Thyroid gland (tissue), 4 donors: ENCODE data around the gene TNS3.

Experiments used
- POLR2A ChIP-seq, 2 donors: fragments of 450-650 bp; IDR thresholded peaks; one replicate each; pipeline ENCODE4 v1.6.1; 2017; ENCODE audit warnings: antibody characterized with exemption in 2 of 2, mild to moderate bottlenecking in 2 of 2, moderate library complexity in 1 of 2
- TF ChIP-seq, protein P1 (sequence below), 6 experiments: fragments of 200-600 bp in 3 of 6; fragments of 450-650 bp in 3 of 6; sonication (generic) in 3 of 6; IDR thresholded peaks; one replicate each; pipeline ENCODE4 v1.5.1; 2016 to 2019; ENCODE audit warnings: antibody characterized with exemption in 6 of 6, mild to moderate bottlenecking in 2 of 6, inconsistent platforms in 1 of 6, moderate library complexity in 1 of 6

DNA sequence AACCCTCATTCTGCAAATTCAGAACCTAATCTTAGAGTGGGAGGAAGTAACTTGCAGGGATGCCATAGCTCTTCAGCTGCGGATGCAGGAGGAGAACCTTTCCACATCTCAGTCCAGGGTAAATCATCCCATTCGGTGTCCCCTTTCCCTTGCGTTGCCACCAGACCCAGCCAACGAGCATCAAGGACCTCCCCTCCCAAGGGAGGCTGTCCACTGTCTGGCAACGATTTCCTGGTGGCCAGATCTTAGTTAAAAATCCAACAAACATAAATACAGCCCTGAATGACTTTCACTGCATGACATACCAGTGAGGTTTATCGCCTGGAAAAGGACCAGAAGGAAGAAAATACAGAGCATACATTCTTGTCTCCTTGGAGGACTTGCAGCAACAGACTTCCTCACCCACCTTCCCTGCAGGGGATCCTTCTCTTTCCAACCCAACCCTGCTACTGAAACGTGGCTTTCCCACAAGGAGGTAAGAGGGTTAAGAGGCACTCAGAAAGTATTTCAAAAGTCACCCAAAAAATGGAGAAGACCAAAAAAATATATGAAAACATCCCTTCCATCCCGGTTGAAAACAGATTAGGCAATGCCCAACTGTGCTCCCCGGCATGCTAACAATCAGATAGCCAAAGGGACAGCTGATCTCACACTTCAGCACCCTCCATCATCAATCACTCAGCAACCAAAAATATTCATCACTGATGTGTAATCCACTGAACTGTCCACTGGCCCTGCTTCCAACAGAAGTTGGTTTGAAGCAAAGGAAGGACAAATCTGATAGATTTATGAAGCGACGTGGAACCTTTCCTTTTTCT, 206.6 kb downstream of the TNS3 start:
- no peak for TF ChIP-seq POLR2A (IDR thresholded peaks at IDR 0.05)
- TF ChIP-seq, protein P1, sequence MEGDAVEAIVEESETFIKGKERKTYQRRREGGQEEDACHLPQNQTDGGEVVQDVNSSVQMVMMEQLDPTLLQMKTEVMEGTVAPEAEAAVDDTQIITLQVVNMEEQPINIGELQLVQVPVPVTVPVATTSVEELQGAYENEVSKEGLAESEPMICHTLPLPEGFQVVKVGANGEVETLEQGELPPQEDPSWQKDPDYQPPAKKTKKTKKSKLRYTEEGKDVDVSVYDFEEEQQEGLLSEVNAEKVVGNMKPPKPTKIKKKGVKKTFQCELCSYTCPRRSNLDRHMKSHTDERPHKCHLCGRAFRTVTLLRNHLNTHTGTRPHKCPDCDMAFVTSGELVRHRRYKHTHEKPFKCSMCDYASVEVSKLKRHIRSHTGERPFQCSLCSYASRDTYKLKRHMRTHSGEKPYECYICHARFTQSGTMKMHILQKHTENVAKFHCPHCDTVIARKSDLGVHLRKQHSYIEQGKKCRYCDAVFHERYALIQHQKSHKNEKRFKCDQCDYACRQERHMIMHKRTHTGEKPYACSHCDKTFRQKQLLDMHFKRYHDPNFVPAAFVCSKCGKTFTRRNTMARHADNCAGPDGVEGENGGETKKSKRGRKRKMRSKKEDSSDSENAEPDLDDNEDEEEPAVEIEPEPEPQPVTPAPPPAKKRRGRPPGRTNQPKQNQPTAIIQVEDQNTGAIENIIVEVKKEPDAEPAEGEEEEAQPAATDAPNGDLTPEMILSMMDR (IDR thresholded peaks at IDR 0.05), result no peak
